ENCODE data around the gene RNF157.
A peak's percentile ranks its signal among the peaks of the same experiment; 100 is the strongest.

Gene RNF157

DNA sequence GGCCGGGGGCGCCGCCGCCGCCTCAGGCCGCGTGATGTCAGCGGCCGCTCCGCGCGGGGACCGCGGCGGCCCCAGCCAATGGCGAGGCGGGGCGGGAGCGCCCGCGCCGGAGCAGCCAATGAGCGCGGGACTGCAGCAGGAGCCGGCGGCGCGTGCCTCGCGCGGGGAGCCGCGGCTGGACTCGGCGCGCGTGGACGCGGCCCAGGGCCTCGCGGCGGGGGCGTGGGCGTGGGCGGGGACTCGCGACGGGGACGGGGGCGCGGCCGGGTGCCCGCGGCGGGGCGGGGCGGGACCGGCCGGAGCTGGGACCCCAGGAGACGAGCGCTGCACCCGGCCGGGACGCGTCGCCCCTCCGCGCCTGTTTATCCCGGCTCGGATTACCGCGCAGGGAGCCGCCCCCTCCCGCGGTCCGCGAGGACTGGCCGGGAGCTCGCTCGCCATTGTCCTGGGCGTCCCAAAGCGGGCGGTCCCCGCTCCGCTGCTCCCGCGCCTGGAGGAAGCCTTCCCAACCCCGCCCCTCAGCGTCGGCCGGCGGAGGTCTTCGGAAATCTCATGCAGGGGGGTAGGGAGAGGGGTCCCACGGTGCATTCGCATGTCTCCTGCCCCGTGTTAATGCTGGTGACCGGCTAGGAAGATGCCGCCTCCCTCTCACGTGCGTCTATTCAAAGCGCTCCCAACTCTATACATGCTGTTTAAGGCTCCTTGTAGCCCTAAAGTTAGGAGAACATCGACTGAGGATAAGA is at the start of gene RNF157:
TSS of gene RNF157 (minus strand) at position 33 of the 743 bp plus-strand sequence. CDS start 253 bp downstream, outside the sequence.
- Histone ChIP-seq H3K4me3 (ENCODE audit: low read depth, low read length) (peak within 1 kb of the TSS; percentile 95), H3K27ac (ENCODE audit: low read depth, low read length) (no peak within 1 kb of the TSS), H3K4me1 (ENCODE audit: control insufficient read depth, insufficient read depth, low read length, unreplicated experiment) (no peaks in the 10 kb centered on the region), H2AFZ (ENCODE audit: low read length, unreplicated experiment) (peak within 1 kb of the TSS; percentile 95), H3K27me3 (ENCODE audit: insufficient read depth, low read length) (peaks cover 54% of the 10 kb centered on the region), H3K79me2 (ENCODE audit: control insufficient read depth, insufficient read depth, low read length, unreplicated experiment) (no peaks in the 10 kb centered on the region), H3K36me3 (ENCODE audit: insufficient read depth, low read length) (no peaks in the 10 kb centered on the region)

- H3K79me2 ChIP-seq (ENCODE audit: control insufficient read depth, insufficient read depth, low read length, unreplicated experiment): no peaks in the 10 kb centered on the region
- H3K27me3 ChIP-seq (ENCODE audit: insufficient read depth, low read length): no peaks in the 10 kb centered on the region
- H3K4me3 ChIP-seq (ENCODE audit: low read depth, low read length): no peak overlapping the region
- no peak overlapping the region for H2AFZ ChIP-seq (ENCODE audit: low read length, unreplicated experiment)
- no peaks in the 10 kb centered on the region for H3K4me1 ChIP-seq (ENCODE audit: control insufficient read depth, insufficient read depth, low read length, unreplicated experiment)
- H3K27ac ChIP-seq (ENCODE audit: low read depth, low read length): no peak overlapping the region
- no peaks in the 10 kb centered on the region for H3K36me3 ChIP-seq (ENCODE audit: insufficient read depth, low read length)
Measured at GRCh38 chr17:76281573-76282371, 41.5 kb upstream of the RNF157 start.

DNA sequence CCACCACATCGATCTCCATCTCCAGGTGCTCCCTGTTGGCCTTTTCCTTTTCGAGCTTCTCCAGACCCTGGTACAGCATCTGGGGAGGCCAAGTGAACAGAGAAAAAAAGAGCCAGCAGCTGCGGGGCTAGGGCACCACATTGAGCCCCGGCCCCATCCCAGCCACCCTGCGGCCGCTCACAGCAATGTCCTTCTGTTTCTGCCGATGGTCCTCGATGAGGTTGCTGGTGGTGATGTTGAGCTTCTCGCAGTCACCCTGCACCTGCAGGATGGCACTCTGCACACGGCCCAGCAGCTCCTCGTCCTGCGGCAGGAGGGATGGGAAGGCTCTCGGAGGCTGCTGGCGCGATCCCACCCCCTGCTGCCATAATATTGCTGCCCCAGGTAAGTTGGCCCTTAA is 40.4 kb upstream of the RNF157 start:
- Histone ChIP-seq H3K27ac (ENCODE audit: low read depth, low read length) (no peak overlapping the region), H3K79me2 (ENCODE audit: control insufficient read depth, insufficient read depth, low read length, unreplicated experiment) (no peaks in the 10 kb centered on the region), H3K36me3 (ENCODE audit: insufficient read depth, low read length) (no peaks in the 10 kb centered on the region), H2AFZ (ENCODE audit: low read length, unreplicated experiment) (no peak overlapping the region), H3K27me3 (ENCODE audit: insufficient read depth, low read length) (no peaks in the 10 kb centered on the region), H3K4me1 (ENCODE audit: control insufficient read depth, insufficient read depth, low read length, unreplicated experiment) (no peaks in the 10 kb centered on the region), H3K4me3 (ENCODE audit: low read depth, low read length) (no peak overlapping the region)

GRCh38 chr17:76279742-76280287 is 39.5 kb upstream of the RNF157 start:
- Histone ChIP-seq H3K27me3 (ENCODE audit: insufficient read depth, low read length) (no peaks in the 10 kb centered on the region), H2AFZ (ENCODE audit: low read length, unreplicated experiment) (no peak overlapping the region), H3K4me3 (ENCODE audit: low read depth, low read length) (no peak overlapping the region), H3K27ac (ENCODE audit: low read depth, low read length) (no peak overlapping the region), H3K4me1 (ENCODE audit: control insufficient read depth, insufficient read depth, low read length, unreplicated experiment) (no peaks in the 10 kb centered on the region), H3K36me3 (ENCODE audit: insufficient read depth, low read length) (no peaks in the 10 kb centered on the region), H3K79me2 (ENCODE audit: control insufficient read depth, insufficient read depth, low read length, unreplicated experiment) (no peaks in the 10 kb centered on the region)

GRCh38 chr17:76278952-76279741 is 38.9 kb upstream of the RNF157 start:
- H3K79me2 ChIP-seq (ENCODE audit: control insufficient read depth, insufficient read depth, low read length, unreplicated experiment): no peaks in the 10 kb centered on the region
- H3K36me3 ChIP-seq (ENCODE audit: insufficient read depth, low read length): no peaks in the 10 kb centered on the region
- no peak overlapping the region for H2AFZ ChIP-seq (ENCODE audit: low read length, unreplicated experiment)
- H3K27me3 ChIP-seq (ENCODE audit: insufficient read depth, low read length): no peaks in the 10 kb centered on the region
- H3K4me1 ChIP-seq (ENCODE audit: control insufficient read depth, insufficient read depth, low read length, unreplicated experiment): no peaks in the 10 kb centered on the region
- no peak overlapping the region for H3K27ac ChIP-seq (ENCODE audit: low read depth, low read length)
- H3K4me3 ChIP-seq (ENCODE audit: low read depth, low read length): no peak overlapping the region

GRCh38 chr17:76278268-76278908 is 38.1 kb upstream of the RNF157 start:
- no peaks in the 10 kb centered on the region for H3K4me1 ChIP-seq (ENCODE audit: control insufficient read depth, insufficient read depth, low read length, unreplicated experiment)
- no peak overlapping the region for H2AFZ ChIP-seq (ENCODE audit: low read length, unreplicated experiment)

DNA sequence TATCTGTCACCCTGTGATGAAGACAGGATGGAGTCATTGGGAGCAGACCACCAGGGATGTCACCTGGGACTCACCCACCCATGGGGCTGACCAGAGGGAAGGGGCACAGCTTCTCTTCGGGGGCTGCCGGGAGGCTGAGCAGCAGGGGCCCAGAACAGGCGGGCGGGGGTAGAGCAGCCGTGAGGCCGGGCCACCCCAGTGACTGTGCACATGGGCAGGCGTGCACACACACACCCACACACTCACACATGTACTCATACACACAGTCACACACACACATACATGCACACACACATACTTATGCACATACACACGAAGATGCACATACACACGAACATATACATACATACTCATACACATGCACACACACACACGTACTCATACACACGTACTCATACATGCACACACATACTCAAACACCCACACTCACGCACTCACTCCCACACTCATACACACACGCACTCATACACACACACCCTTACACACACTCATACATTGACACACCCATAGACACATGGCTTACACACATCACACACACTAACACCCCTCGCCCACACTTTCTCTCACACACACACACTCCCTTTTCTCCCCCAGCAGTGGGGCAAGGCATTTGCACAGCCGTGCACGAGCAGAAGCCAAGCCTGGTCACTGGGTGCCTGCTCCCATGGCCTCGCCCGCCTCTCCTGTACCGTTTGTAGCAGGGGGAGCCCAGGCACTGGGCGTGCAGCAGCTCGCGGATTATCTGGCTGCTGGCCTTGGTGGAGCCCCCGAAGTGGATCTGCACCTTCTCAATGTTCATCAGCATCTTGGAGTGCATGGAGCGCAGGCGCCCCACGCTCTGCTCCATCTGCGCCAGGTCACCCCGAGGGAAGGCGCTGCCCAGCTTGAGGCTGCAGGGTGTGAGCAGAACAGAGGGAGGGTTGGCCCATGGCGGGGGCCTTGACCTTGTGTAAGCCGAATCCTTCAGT is 37.3 kb upstream of the RNF157 start:
- H3K27ac ChIP-seq (ENCODE audit: low read depth, low read length): no peak overlapping the region
- no peaks in the 10 kb centered on the region for H3K79me2 ChIP-seq (ENCODE audit: control insufficient read depth, insufficient read depth, low read length, unreplicated experiment)
- H2AFZ ChIP-seq (ENCODE audit: low read length, unreplicated experiment): no peak overlapping the region
- H3K36me3 ChIP-seq (ENCODE audit: insufficient read depth, low read length): no peaks in the 10 kb centered on the region
- no peaks in the 10 kb centered on the region for H3K4me1 ChIP-seq (ENCODE audit: control insufficient read depth, insufficient read depth, low read length, unreplicated experiment)
- H3K4me3 ChIP-seq (ENCODE audit: low read depth, low read length): no peak overlapping the region
- no peaks in the 10 kb centered on the region for H3K27me3 ChIP-seq (ENCODE audit: insufficient read depth, low read length)

More at GRCh38 chr17:76278268-76278908, 38.1 kb upstream of the RNF157 start:
- Histone ChIP-seq H3K36me3 (ENCODE audit: insufficient read depth, low read length) (no peaks in the 10 kb centered on the region), H3K27me3 (ENCODE audit: insufficient read depth, low read length) (no peaks in the 10 kb centered on the region), H3K79me2 (ENCODE audit: control insufficient read depth, insufficient read depth, low read length, unreplicated experiment) (no peaks in the 10 kb centered on the region), H3K27ac (ENCODE audit: low read depth, low read length) (no peak overlapping the region), H3K4me3 (ENCODE audit: low read depth, low read length) (no peak overlapping the region)

DNA sequence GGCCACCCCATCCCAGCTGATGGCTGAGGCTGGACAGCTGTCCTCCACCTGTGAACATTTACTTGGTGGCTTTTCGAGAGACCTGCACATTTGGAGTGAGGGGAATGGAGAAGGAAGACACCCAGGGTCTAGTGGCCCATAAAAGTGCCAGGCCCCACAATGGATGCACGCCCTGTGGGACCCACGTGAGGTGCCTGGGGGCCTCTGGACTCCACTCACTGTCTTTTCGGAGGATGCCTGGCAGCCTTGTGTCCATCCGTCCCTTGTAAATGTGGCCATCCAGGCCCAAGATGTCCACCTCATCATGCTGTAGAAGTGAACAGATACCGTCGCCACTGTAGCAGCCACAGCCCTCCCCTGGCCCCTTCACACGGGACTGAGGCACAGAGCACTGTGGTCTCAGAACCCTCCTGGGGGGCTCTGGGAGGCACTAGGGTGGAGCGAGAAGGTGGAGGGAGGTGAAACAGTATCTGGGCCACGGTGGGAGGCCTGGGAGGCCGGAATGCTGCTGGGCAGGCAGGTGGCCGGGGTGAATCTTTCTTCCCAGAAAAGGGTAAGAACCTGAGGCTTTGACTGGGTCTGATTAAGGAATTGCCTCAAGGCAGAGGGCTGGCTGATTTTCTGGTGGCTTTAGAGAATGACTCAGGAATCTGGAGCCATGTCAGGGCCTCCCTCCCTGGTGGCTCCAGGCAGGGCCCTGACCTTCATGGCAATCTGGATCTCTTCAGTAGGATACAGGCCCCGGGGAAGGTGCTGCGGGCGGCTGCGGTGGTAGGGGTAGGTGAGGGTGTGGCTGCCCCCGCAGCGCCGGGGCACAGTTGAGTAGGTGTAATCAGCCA is 36.4 kb upstream of the RNF157 start:
- H3K4me1 ChIP-seq (ENCODE audit: control insufficient read depth, insufficient read depth, low read length, unreplicated experiment): no peaks in the 10 kb centered on the region
- H3K4me3 ChIP-seq (ENCODE audit: low read depth, low read length): no peak overlapping the region
- H2AFZ ChIP-seq (ENCODE audit: low read length, unreplicated experiment): no peak overlapping the region
- no peaks in the 10 kb centered on the region for H3K27me3 ChIP-seq (ENCODE audit: insufficient read depth, low read length)
- H3K36me3 ChIP-seq (ENCODE audit: insufficient read depth, low read length): no peaks in the 10 kb centered on the region
- H3K79me2 ChIP-seq (ENCODE audit: control insufficient read depth, insufficient read depth, low read length, unreplicated experiment): no peaks in the 10 kb centered on the region
- no peak overlapping the region for H3K27ac ChIP-seq (ENCODE audit: low read depth, low read length)

DNA sequence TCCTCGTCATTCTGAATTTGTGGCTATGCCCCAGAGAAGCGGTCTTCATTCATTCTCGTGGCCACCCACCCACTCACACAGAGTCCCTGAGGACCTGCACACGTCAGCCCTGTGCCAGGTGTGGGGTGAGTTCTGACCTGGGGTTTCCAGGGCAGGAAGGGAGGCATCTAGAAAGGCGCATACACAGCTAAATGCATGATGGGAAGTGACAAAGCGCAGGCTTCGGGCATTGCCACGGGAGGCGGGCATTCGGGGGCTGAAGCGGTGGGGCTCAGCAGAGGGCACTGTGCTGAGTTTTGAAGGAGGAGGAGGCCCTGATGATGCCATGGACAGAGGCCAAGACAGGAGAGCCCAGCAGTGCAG is 35.8 kb upstream of the RNF157 start:
- Histone ChIP-seq H3K4me3 (ENCODE audit: low read depth, low read length) (no peak overlapping the region), H2AFZ (ENCODE audit: low read length, unreplicated experiment) (no peak overlapping the region), H3K27ac (ENCODE audit: low read depth, low read length) (no peak overlapping the region), H3K27me3 (ENCODE audit: insufficient read depth, low read length) (no peaks in the 10 kb centered on the region), H3K36me3 (ENCODE audit: insufficient read depth, low read length) (no peaks in the 10 kb centered on the region), H3K4me1 (ENCODE audit: control insufficient read depth, insufficient read depth, low read length, unreplicated experiment) (no peaks in the 10 kb centered on the region), H3K79me2 (ENCODE audit: control insufficient read depth, insufficient read depth, low read length, unreplicated experiment) (no peaks in the 10 kb centered on the region)
